B cell (primary cell): ENCODE measurements around the gene TRMU. TPM values are rescaled to one million over a fixed set of nuclear protein-coding genes. Genes with fewer than 3 reads are reported as not detected.

Experiments used
- ATAC-seq: fragments of 200-7000 bp; cut with Tn5 transposase; one replicate; pipeline ENCODE4 v1.10.0; 2021; ENCODE audit warnings: low read depth, mild to moderate bottlenecking, moderate number of reproducible peaks, moderate library complexity
- CTCF ChIA-PET: fragments of 350-600 bp; sonication (Branson Sonifier 250); formaldehyde crosslinking; loops from one replicate; lab custom pipeline; 2021; ENCODE audit warnings: antibody characterized with exemption, inconsistent platforms; lab: Charles Lee
- POLR2A ChIA-PET: fragments of 350-600 bp; sonication (Branson Sonifier 250); formaldehyde crosslinking; loops from one replicate; lab custom pipeline; 2021; ENCODE audit warnings: antibody characterized with exemption; lab: Charles Lee
- DNase-seq: peaks from one replicate; pipeline ENCODE4 v3.0.0; 2013
- H2AFZ ChIP-seq: 2 replicates; pipeline ENCODE4 v1.6.1; 2012; ENCODE audit warnings: mild to moderate bottlenecking, low read depth, low read length; ENCODE audit not compliant: insufficient read depth, poor library complexity, severe bottlenecking
- H3K27ac ChIP-seq, 2 donors: 1 replicate in 1 of 2; 2 replicates in 1 of 2; pipeline ENCODE4 v1.5.1; 2012 to 2013; ENCODE audit warnings: low read length in 2 of 2, mild to moderate bottlenecking in 2 of 2, moderate library complexity in 1 of 2
- H3K27me3 ChIP-seq, 4 experiments: fragments of 200-600 bp in 1 of 4; sonication (generic) in 1 of 4; replicated peaks in 1 of 4; 1 replicate in 2 of 4; 2 replicates in 2 of 4; pipeline versions ENCODE4 v1.6.1 to v1.7.0; 2013 to 2016; ENCODE audit warnings: low read length in 3 of 4, mild to moderate bottlenecking in 2 of 4, mixed read lengths in 1 of 4, moderate library complexity in 1 of 4; ENCODE audit not compliant: insufficient read depth in 4 of 4, control insufficient read depth in 3 of 4; ENCODE audit errors: control extremely low read depth in 1 of 4
- H3K36me3 ChIP-seq, 2 experiments: replicated peaks in 1 of 2; 1 replicate in 1 of 2; 2 replicates in 1 of 2; pipeline versions ENCODE4 v1.6.1 to v1.7.1; 2013; ENCODE audit warnings: low read length in 1 of 2; ENCODE audit not compliant: insufficient read depth in 2 of 2, control insufficient read depth in 1 of 2; ENCODE audit errors: control extremely low read depth in 1 of 2, extremely low read depth in 1 of 2
- H3K4me1 ChIP-seq, 2 donors: fragments of 200-600 bp in 1 of 2; sonication (generic) in 1 of 2; 1 replicate in 1 of 2; 2 replicates in 1 of 2; pipeline versions ENCODE4 v1.5.1 to v1.6.1; 2013 to 2017; ENCODE audit warnings: low read length in 2 of 2; ENCODE audit not compliant: control insufficient read depth in 2 of 2, insufficient read depth in 2 of 2
- H3K4me2 ChIP-seq: replicated peaks from 2 replicates; pipeline ENCODE3; 2012; ENCODE audit warnings: mild to moderate bottlenecking, low read depth, low read length; ENCODE audit not compliant: poor library complexity, severe bottlenecking
- H3K4me3 ChIP-seq, 5 experiments: fragments of 200-600 bp in 1 of 5; sonication (generic) in 1 of 5; 1 replicate in 3 of 5; 2 replicates in 2 of 5; pipeline versions ENCODE4 v1.5.1 to v1.7.0; 2011 to 2016; ENCODE audit warnings: low read length in 4 of 5, mild to moderate bottlenecking in 4 of 5, low read depth in 2 of 5, control low read depth in 1 of 5, moderate library complexity in 1 of 5; ENCODE audit not compliant: insufficient read depth in 1 of 5; ENCODE audit errors: control extremely low read depth in 1 of 5, extremely low read depth in 1 of 5
- H3K79me2 ChIP-seq: fragments of 200-600 bp; sonication (generic); one replicate; pipeline ENCODE4 v1.6.0; 2016; ENCODE audit warnings: low read length; ENCODE audit not compliant: control insufficient read depth, insufficient read depth
- H3K9ac ChIP-seq: fragments of 200-600 bp; sonication (generic); 2 replicates; pipeline ENCODE4 v1.6.1; 2017; ENCODE audit warnings: mild to moderate bottlenecking, low read length, moderate library complexity
- H3K9me3 ChIP-seq, 3 donors: one replicate each; pipeline versions ENCODE4 v1.6.1 to v1.7.1; 2013; ENCODE audit warnings: low read length in 2 of 3; ENCODE audit not compliant: control insufficient read depth in 2 of 3, insufficient read depth in 1 of 3; ENCODE audit errors: control extremely low read depth in 1 of 3
- H4K20me1 ChIP-seq: 2 replicates; pipeline ENCODE4 v1.6.0; 2012; ENCODE audit warnings: mild to moderate bottlenecking, low read length; ENCODE audit not compliant: insufficient read depth, control insufficient read depth, poor library complexity, severe bottlenecking
- H3K27ac Mint-ChIP-seq: one replicate; pipeline ENCODE4 v1.8.0; 2021; ENCODE audit warnings: mixed read lengths
- H3K27me3 Mint-ChIP-seq: one replicate; pipeline ENCODE4 v1.8.0; 2021; ENCODE audit warnings: mixed read lengths
- H3K4me1 Mint-ChIP-seq: one replicate; pipeline ENCODE4 v1.8.0; 2021; ENCODE audit warnings: mixed read lengths
- H3K4me3 Mint-ChIP-seq: one replicate; pipeline ENCODE4 v1.8.0; 2021; ENCODE audit warnings: mixed read lengths
- H3K9me3 Mint-ChIP-seq: one replicate; pipeline ENCODE4 v1.8.0; 2022; ENCODE audit warnings: mixed read lengths; ENCODE audit not compliant: insufficient read depth
- EZH2 ChIP-seq: IDR thresholded peaks from 2 replicates; pipeline ENCODE4 v1.6.1; 2012; ENCODE audit warnings: borderline replicate concordance, low read depth, mild to moderate bottlenecking, moderate library complexity, low read length; ENCODE audit not compliant: insufficient read depth, poor library complexity, severe bottlenecking
- WGBS: methylation state at CpG from one replicate; pipeline ENCODE4 v1.1.5; 2013; ENCODE audit warnings: missing lambda C conversion rate; ENCODE audit not compliant: insufficient coverage; 5-methylcytosine and 5-hydroxymethylcytosine counted together
- intact Hi-C: fragments of 100-400 bp; cut with micrococcal nuclease; formaldehyde crosslinking; loops from one replicate; pipeline ENCODE4 v1.10.0; 2022
- polyA plus RNA-seq: library from polyadenylated mRNA; depleted of rRNA; stranded (reverse); fragments of >200 nt; gene quantifications from 2 replicates; pipeline ENCODE4 v1.2.3, GENCODE V29; 2012
- total RNA-seq, 2 donors: library from RNA; stranded (reverse); fragments of 120-200 nt in 1 of 2; gene quantifications; 1 replicate in 1 of 2; 2 replicates in 1 of 2; pipeline versions ENCODE4 v1.2.3 to v1.2.4, GENCODE V29; 2013 to 2022
- TF ChIP-seq, protein P1 (sequence below): fragments of 200-600 bp; IDR thresholded peaks from one replicate; pipeline ENCODE4 v1.8.0; 2022; ENCODE audit warnings: antibody characterized with exemption, mild to moderate bottlenecking

The TRMU gene
- total and polyA plus RNA-seq, 2 donors (not counting 1 experiment from before 2014, with no cell fraction given): 51.0 to 76.9 TPM

DNA sequence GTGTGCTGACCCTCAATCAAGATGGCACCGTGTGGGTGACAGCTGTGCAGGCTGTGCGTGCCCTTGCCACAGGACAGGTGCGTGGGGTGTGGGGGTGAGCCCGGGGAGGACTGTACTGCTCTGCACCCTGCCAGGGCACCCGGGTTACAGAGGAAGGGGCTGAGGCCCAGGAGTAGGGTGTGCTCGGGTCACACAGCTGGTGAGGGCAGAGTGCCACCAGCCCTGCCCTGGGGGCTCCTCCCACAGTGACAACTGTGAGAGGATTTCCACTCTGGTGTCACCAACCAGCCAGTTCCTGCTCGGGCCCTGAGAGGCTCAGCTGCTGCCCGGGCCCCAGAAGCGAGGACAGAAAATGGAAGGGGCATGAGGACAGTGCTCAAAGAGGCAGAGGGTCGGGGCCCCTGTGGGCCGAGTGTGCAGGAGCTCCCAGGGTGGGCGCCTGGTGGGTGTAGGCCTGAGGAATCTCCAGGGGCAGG, 20.5 kb downstream of the TRMU start:
- 65% methylated on average over 11 of the region's 12 CpGs for WGBS
- intact Hi-C loops: loop anchor here (1.0 to 10.0 kb wide), 2 partner anchors 186 to 329 kb away; no protein-coding TSS in a partner anchor
- H3K4me1 Mint-ChIP-seq: peaks cover 10% of the 10 kb centered on the region
- Histone ChIP-seq H3K4me2 (no peak overlapping the region), H3K4me1 (peaks cover 0 to 30% of the 10 kb centered on the region in 2 donors), H2AFZ (no peak overlapping the region), H4K20me1 (peaks cover 50% of the 10 kb centered on the region), H3K9ac (no peak overlapping the region), H3K79me2 (no peaks in the 10 kb centered on the region), H3K4me3 (no peak overlapping the region), H3K9me3 (no peaks in the 10 kb centered on the region), H3K27ac (no peak overlapping the region), H3K27me3 (no peaks in the 10 kb centered on the region), H3K36me3 (peaks cover 3 to 67% of the 10 kb centered on the region in 2 experiments)
- CTCF ChIA-PET: interaction anchor here (1.0 to 7.6 kb wide), 7 partner anchors 12 to 447 kb away, joined by 3 to 56 read pairs (median 5); no protein-coding TSS in a partner anchor
- ATAC-seq (no peak), DNase-seq (peak; percentile 60)
- POLR2A ChIA-PET: interaction anchor here (0.9 kb wide), 1 partner anchor 186 kb away, joined by 3 read pairs; no protein-coding TSS in a partner anchor
- TF ChIP-seq EZH2: no peak
- TF ChIP-seq, protein P1, sequence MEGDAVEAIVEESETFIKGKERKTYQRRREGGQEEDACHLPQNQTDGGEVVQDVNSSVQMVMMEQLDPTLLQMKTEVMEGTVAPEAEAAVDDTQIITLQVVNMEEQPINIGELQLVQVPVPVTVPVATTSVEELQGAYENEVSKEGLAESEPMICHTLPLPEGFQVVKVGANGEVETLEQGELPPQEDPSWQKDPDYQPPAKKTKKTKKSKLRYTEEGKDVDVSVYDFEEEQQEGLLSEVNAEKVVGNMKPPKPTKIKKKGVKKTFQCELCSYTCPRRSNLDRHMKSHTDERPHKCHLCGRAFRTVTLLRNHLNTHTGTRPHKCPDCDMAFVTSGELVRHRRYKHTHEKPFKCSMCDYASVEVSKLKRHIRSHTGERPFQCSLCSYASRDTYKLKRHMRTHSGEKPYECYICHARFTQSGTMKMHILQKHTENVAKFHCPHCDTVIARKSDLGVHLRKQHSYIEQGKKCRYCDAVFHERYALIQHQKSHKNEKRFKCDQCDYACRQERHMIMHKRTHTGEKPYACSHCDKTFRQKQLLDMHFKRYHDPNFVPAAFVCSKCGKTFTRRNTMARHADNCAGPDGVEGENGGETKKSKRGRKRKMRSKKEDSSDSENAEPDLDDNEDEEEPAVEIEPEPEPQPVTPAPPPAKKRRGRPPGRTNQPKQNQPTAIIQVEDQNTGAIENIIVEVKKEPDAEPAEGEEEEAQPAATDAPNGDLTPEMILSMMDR: no peak
- H3K4me3 Mint-ChIP-seq: no peak overlapping the region
- H3K27ac Mint-ChIP-seq: no peak overlapping the region
- H3K9me3 Mint-ChIP-seq: no peaks in the 10 kb centered on the region
- no peaks in the 10 kb centered on the region for H3K27me3 Mint-ChIP-seq
